T-helper 1 cell treated with Interleukin-12 subunit alpha and Interleukin-12 subunit beta and Interleukin-4 antibody, amounts not matched to agents 30 μg/mL and 1 μg/mL, for 36 hours (primary cell): ENCODE results near the gene NCK2.

Source experiments
- H3K27ac Mint-ChIP-seq: one replicate; pipeline ENCODE4 v1.8.0; 2021; ENCODE audit warnings: mild to moderate bottlenecking, mixed read lengths
- H3K27me3 Mint-ChIP-seq: one replicate; pipeline ENCODE4 v1.8.0; 2021; ENCODE audit warnings: low read depth, mixed read lengths
- H3K36me3 Mint-ChIP-seq: one replicate; pipeline ENCODE4 v1.8.0; 2021; ENCODE audit warnings: low read depth, mixed read lengths
- H3K4me1 Mint-ChIP-seq: one replicate; pipeline ENCODE4 v1.8.0; 2021; ENCODE audit warnings: low read depth, mixed read lengths
- H3K4me3 Mint-ChIP-seq: one replicate; pipeline ENCODE4 v1.8.0; 2021; ENCODE audit warnings: mild to moderate bottlenecking, moderate library complexity, mixed read lengths
- H3K9me3 Mint-ChIP-seq: one replicate; pipeline ENCODE4 v1.8.0; 2021; ENCODE audit warnings: mixed read lengths

NCK2 gene

DNA sequence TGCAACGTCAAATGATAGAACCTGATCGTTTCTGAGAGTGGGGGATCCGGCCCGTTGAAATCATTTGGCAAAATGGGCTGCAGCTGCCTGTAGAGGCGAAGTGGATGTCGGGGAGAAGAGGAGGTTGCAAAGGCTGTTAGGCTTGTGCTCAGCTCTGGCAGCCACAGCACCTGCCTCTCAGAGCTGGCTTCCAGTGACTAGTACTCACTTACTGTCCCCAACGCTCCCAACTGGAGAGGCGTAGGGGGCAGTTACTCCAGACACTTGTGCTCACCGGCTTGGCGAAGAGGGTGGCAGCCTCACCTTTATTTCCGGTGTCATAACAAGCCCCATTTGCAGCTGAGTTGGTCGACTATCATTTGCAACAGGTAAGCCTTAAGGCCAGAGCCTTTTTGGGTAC, 37.9 kb downstream of the NCK2 start:
- peaks cover 66% of the 10 kb centered on the region for H3K4me1 Mint-ChIP-seq
- no peak overlapping the region for H3K4me3 Mint-ChIP-seq
- H3K36me3 Mint-ChIP-seq, result peaks cover 21% of the 10 kb centered on the region
- no peaks in the 10 kb centered on the region for H3K27me3 Mint-ChIP-seq
- no peaks in the 10 kb centered on the region for H3K9me3 Mint-ChIP-seq
- H3K27ac Mint-ChIP-seq, result peak overlapping the region; percentile 54

DNA sequence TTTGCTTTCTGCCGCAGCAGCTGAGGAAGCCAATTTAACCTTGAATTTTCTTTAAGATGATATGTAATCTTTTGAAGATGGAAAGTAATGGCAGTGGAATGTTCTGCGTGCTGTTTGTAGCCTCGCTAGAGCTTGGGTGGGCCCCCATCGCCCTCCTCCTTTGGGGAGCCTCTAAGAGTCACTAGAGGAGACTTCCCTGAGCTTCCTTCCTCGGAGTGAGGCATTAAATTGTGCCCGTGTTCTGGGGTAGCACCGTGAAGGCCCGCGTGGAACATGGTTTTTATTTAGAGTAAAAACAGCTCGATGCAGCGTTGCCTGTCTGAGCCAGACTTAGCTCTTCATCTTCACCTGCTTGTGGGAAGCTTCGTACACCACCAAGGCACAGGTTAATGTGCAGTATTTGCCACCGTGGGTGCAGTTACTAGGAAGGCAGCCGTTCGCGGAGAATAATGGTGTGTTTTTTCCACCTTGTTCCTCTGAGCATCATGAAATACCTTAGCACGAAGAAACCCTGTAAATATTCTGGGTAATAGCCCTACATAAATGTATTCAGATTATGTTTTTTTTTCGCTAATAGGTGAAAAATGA, 38.5 kb downstream of the NCK2 start:
- Mint-ChIP-seq H3K4me1 (peaks cover 66% of the 10 kb centered on the region), H3K4me3 (no peak overlapping the region), H3K9me3 (no peaks in the 10 kb centered on the region), H3K27me3 (no peaks in the 10 kb centered on the region), H3K27ac (peak overlapping the region; percentile 32), H3K36me3 (peaks cover 24% of the 10 kb centered on the region)

DNA sequence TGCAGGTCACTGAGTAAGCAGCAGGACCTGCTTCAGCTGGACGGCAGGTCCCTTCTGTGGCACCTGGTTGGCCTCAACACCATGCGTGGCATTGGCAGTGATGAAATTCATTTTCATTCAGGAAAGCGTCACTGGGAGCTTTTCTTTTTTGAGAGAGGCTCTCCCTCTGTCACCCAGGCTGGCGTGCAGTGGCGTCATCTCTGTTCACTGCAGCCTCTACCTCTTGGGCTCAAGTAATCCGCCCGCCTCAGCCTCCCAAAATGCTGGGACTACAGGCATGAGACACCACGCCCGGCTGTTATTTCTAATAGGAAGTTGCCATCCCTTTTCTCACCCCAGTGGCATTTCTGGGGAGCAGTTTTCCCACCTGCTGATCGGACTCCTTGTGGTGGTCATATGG, 39.3 kb downstream of the NCK2 start:
- Mint-ChIP-seq H3K9me3 (no peaks in the 10 kb centered on the region), H3K4me1 (peaks cover 67% of the 10 kb centered on the region), H3K4me3 (no peak overlapping the region), H3K27ac (no peak overlapping the region), H3K27me3 (no peaks in the 10 kb centered on the region), H3K36me3 (peaks cover 27% of the 10 kb centered on the region)

DNA sequence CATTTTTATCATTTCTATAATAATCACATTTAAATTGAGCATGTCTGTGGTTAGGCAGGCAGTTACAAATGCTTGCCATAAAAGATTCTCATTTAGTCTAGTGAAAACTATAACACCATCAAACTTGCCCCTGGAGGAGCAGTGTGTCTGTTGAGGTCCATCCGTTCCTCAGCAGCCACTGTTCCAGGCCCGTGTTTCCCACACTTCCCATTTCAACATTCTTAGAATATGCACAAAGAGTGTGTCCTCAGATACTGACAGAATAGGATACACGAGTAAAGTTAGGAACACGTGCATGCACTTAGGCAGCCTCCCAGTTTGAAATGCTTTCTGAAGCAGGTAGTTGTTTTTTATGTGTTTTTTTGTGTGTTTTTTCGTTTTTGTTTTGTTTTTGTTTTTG, 39.9 kb downstream of the NCK2 start:
- no peak overlapping the region for H3K4me3 Mint-ChIP-seq
- H3K36me3 Mint-ChIP-seq, result peaks cover 25% of the 10 kb centered on the region
- no peaks in the 10 kb centered on the region for H3K27me3 Mint-ChIP-seq
- H3K4me1 Mint-ChIP-seq, result peaks cover 69% of the 10 kb centered on the region
- no peaks in the 10 kb centered on the region for H3K9me3 Mint-ChIP-seq
- H3K27ac Mint-ChIP-seq, result peak overlapping the region; percentile 47

DNA sequence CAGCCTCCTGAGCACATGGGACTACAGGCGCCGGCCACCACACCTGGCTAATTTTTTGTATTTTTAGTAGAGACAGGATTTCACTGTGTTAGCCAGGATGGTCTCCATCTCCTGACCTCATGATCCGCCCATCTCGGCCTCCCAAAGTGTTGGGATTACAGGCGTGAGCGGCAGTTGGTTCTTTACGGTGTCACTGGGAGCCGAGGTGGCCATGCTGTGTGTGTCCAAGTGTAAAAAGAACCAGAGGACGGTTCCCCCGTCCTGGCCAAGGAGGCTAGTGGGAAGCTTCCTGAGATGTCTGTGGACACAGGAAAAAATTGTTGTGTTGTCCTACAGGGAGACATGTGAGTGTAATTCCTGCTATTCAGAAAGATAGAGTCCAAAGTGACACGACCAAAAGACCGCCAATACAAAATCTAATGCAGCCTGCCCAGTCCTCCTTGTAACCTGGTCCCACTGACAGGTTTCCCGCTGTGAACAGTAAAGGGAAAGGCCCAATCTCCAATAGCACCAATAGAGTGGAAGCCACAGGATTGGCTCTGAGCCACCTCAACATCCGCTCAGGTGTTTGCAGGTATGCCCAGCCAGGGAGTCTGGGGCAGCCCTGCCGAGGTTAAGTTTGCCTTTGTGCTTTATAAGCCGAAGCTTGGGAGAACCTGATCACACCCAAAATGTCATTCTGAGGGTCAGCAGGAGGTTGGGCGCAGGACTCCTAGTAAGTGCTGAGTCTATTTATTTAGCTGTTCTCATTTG, 40.6 kb downstream of the NCK2 start:
- Mint-ChIP-seq H3K9me3 (no peaks in the 10 kb centered on the region), H3K27me3 (no peaks in the 10 kb centered on the region), H3K36me3 (peaks cover 27% of the 10 kb centered on the region), H3K4me1 (peaks cover 72% of the 10 kb centered on the region), H3K27ac (no peak overlapping the region), H3K4me3 (no peak overlapping the region)

DNA sequence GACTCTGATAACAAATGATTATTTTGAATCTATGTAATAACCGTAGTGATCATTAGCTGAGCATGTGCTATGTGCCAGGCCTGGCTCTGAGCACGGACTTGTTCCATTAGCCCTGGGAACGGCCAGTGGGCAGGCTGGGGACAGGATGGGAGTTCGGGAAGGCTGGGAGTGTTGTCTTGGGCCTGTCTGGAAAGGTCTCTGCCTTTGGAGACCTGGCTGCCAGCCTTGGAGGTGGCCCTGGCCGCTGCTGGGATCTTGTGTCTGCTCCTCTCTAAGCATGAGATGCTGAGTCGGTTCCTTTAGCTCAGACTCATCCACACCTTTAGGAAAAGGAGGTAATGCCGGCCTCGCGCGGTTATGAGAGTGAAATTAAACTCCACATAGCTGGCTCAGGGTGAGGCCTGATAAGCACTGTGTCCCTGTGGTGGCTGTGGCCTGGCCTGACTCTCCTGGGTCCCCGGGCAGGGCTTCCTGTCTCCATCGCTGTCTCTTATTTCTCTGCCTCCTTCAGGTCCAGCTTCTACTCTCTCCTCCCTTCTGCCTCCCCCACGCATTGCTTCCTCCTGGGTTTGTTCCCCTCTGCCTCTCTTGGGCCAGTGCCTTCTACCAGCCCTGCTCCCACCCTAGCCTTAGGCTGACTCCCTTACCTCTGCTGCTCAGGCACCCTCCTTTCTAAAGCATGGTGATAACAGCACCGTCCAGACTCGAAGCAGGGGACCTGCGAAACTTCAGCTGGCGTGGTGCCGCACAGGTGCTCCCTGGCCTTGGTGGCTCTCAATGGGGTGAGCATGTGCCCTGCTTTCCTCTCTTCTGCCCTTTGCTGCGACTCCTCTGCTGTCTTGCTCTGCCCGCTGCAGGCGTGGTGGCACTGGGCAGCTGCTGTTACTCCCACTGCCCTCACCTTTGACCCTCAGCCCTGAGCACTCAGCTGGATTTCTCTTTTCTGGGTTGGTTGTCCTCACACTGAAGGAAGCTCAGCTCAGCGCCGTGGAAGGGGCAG, 41.8 kb downstream of the NCK2 start:
- Mint-ChIP-seq H3K27me3 (no peaks in the 10 kb centered on the region), H3K27ac (peak overlapping the region; percentile 89), H3K36me3 (peaks cover 23% of the 10 kb centered on the region), H3K4me1 (peaks cover 74% of the 10 kb centered on the region), H3K4me3 (peak overlapping the region; percentile 27), H3K9me3 (no peaks in the 10 kb centered on the region)

DNA sequence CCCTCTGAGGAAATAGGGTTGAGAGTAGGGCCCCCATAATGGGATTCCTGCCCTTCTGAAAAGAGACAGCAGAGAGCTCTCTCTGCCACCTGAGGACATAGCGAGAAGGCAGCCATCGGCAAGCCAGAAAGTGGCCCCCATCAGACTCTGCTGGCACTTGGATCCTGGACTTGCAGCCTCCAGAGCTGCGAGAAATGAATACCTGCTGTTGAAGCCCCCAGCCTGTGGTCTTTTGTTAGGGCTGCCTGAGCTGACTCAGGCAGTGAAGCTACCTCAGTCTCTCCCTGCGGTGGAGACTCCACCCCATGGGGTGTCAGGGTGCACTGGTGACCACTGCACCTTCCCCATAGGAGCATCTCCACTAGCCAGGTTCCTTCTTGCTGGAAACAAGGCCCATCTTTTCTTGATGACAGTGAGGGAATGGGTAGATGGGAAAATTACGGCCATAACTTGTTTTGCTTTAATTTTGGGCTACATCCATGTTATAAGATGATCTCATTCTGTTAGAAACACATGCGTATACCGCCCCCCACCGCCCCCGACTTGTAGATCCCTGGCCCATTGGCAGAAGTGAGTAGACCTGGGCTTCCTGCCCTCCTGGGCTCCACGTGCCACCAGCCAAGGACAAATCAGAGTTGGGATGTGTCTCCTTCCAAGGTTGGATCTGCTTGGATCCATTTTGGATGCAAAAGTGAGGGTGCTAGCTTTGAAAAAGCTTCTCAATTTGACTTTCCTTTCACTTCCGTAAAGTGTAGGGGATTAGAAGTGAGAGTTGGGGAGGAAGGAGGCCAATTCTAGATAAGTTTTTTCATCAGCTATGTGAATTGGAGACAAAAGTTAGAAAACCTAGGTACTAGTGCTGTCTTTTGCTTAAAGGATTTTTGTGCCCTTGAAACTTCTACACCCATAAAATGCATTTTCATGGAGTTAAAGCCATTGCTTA, 42.9 kb downstream of the NCK2 start:
- H3K4me3 Mint-ChIP-seq, result peak overlapping the region; percentile 14
- peaks cover 75% of the 10 kb centered on the region for H3K4me1 Mint-ChIP-seq
- peak overlapping the region; percentile 79 for H3K27ac Mint-ChIP-seq
- H3K9me3 Mint-ChIP-seq, result no peaks in the 10 kb centered on the region
- no peaks in the 10 kb centered on the region for H3K27me3 Mint-ChIP-seq
- H3K36me3 Mint-ChIP-seq, result peaks cover 28% of the 10 kb centered on the region

DNA sequence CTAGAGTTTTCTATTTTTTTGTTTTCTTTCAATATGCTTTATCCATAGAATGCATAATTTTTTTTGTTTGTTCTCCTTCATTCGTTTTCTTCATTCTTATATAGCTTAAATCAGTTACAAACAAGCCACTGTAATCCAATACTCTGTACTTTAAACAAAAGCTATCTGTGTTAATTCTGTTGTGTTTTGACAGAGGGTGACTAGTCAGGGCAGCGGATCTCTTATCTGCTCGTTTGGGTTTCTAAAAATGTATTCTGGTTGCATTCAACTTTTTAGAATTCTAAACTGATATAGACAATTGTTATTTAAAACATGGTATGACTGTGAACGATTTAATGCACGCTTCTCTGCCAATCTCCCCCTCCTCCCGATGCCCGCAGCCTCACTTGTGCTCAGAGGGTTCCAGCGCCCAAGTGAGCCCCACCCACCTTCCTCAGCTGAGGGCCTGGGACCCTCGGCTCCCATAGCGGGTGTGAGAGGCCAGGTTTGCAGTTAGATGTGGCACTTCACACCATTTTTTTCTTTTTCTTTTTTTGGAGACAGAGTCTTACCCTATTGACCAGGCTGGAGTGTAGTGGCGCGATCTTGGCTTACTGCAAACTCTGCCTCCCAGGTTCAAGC, 44.1 kb downstream of the NCK2 start:
- Mint-ChIP-seq H3K36me3 (peaks cover 34% of the 10 kb centered on the region), H3K4me3 (no peak overlapping the region), H3K4me1 (peaks cover 78% of the 10 kb centered on the region), H3K9me3 (no peaks in the 10 kb centered on the region), H3K27ac (peak overlapping the region; percentile 63), H3K27me3 (no peaks in the 10 kb centered on the region)

DNA sequence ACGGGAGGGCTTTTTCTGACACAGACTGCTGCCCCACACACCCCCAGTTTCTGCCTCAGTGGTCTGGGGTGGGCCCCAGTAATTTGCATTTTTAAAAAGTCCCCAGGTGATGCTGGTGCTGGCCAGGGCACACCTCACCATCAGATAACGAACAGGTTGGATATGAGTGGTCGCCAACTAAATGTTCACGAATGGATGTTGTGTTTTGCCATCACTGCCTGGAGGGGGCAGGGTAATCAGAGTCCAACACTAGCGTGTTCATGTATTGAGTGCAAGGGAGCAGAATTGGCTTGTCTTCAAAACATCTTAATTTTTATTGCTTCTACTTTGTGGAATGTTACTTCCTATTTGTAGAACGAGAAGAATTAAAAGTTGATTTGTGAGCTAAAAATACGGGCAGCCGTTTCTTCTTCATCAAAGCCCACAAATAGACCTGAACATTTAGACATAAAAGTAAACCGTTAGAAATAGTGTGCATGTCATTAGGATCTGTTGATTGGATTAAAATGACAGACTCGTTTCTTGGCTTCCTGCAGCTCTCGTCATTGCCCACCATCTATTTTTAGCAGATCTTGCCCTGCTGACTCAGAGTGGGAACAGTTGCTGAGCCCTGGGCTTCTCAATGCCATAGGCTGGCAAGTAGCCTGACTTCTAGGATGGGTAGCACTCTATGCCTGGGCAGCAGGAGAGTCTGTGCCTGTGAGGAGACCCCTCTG, 45.2 kb downstream of the NCK2 start:
- peaks cover 77% of the 10 kb centered on the region for H3K4me1 Mint-ChIP-seq
- H3K4me3 Mint-ChIP-seq, result peak overlapping the region; percentile 67
- peak overlapping the region; percentile 93 for H3K27ac Mint-ChIP-seq
- no peaks in the 10 kb centered on the region for H3K9me3 Mint-ChIP-seq
- H3K36me3 Mint-ChIP-seq, result peaks cover 34% of the 10 kb centered on the region
- H3K27me3 Mint-ChIP-seq, result no peaks in the 10 kb centered on the region

DNA sequence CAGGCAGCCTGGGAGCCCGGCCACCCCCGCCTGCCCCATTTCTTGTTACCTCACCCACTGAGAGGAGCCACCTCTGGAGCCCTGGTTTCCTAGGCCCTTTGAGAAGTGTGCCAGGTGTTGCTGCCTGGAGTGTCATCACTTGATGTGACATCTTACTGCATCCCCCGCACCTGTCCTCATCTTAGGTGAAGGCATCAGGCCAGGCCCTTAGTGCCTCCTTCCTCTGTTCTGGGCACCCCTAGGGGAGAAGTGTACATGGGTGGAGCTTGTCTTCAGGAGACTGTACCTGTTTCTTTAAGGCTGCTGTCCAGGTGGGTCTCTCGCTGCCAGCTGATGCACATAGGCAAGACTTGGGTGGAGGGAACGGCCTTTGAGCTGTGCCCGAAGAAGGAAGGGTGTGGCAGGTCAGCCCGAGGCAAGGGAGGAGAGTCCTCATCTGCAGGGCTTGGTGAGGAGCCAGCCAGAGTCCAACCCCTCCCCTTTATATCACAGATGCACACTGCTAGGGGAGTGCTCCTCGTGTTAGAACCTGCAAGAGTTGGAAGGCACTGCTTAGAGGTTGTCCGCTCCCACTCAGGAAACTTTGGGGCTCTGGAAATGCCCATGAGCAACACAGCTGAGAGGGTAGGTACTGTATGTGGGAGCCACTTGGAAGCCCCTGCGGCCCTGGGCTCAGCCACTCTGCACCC, 45.9 kb downstream of the NCK2 start:
- no peaks in the 10 kb centered on the region for H3K27me3 Mint-ChIP-seq
- H3K9me3 Mint-ChIP-seq, result no peaks in the 10 kb centered on the region
- peak overlapping the region; percentile 93 for H3K27ac Mint-ChIP-seq
- H3K4me1 Mint-ChIP-seq, result peaks cover 81% of the 10 kb centered on the region
- H3K4me3 Mint-ChIP-seq, result peak overlapping the region; percentile 67
- H3K36me3 Mint-ChIP-seq, result peaks cover 34% of the 10 kb centered on the region

DNA sequence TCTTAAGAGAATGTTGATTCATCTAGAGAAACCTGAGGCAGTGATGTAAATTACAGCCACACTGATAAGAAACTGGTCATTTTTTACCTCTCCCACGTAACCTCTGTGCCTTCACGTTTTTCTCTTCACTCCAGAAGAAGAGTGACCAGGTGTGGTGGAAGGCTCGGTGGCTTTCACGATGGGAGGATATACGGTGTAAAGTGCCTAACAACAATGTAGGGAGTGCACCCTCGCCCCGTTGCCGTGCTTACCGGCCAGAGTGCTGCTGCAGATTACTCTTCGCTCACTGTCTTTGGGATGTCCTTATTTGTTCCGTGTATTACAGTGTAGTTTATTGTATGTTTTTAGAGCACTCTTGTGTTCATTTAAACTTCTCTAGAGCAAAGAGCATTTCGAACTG, 46.5 kb downstream of the NCK2 start:
- H3K9me3 Mint-ChIP-seq, result no peaks in the 10 kb centered on the region
- peaks cover 82% of the 10 kb centered on the region for H3K4me1 Mint-ChIP-seq
- peaks cover 32% of the 10 kb centered on the region for H3K36me3 Mint-ChIP-seq
- H3K4me3 Mint-ChIP-seq, result no peak overlapping the region
- H3K27ac Mint-ChIP-seq, result peak overlapping the region; percentile 45
- H3K27me3 Mint-ChIP-seq, result no peaks in the 10 kb centered on the region

DNA sequence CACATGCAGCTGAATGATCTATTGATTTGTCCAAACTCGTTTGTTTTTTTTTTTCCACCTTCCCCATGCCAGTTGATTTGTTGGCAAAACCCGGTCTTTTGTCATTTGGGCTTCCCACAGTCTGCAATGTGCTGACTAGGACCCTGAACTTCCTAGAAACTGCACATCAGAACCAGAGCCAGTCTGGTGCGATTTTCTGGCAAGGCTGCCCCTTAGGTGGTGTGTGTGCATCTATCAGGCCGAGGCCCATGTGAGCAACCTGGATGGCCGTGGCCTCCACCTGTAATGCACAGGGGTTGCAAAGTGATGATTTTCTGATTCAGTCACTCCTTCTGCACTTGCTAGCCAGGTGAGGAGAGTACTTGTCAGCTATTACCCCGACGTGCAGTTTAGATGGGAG, 47.8 kb downstream of the NCK2 start:
- Mint-ChIP-seq H3K36me3 (peaks cover 28% of the 10 kb centered on the region), H3K4me1 (peaks cover 83% of the 10 kb centered on the region), H3K27ac (peak overlapping the region; percentile 31), H3K27me3 (no peaks in the 10 kb centered on the region), H3K9me3 (no peaks in the 10 kb centered on the region), H3K4me3 (no peak overlapping the region)
